Measurements from ENCODE around the gene RHOG.
A peak's percentile ranks its signal among the peaks of the same experiment; 100 is the strongest.
"Not testable (repeated sequence)": the region's sequence is repeated elsewhere in the genome, so short reads cannot be mapped to it uniquely, and the experiment has no call there.

The RHOG gene

DNA sequence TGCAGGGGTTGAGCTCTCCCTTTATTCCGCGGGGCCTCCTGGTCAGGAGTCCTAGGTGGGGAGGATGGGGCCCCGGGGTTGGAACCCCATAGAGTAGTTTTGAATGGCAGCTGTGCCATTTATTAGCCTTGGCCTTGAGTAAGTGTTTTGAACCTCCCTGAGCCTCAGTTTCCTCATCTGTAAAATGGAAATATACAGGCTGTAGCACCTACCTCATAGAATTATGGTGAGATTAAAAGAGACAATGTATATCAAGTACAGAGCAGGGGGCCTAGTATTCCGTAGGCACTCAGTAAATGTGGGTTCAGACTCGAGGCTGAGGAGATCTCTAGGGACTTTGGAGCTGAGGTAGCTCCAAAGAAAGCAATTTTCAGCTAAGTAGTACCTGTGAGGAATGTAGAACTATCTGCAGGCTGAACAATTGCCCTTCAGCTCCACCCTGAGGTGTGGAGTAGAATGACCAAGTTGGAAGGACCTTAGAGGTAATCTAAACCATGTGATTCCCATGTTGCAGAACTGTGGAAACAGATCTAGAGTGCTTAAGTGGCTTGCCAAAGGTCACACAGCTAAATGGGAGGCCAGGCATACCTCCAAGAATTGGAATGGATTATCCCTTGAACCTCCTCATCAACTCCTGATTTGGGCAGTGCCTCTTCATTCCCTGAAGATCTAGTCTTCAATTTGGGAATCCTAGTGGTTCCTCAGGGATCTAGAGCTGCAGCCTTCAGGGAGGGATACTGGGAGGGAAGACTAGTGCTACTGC lies 31.7 kb downstream of the RHOG start:
- peak; percentile 72 for DNase-seq (ENCODE audit: low spot score)

DNA sequence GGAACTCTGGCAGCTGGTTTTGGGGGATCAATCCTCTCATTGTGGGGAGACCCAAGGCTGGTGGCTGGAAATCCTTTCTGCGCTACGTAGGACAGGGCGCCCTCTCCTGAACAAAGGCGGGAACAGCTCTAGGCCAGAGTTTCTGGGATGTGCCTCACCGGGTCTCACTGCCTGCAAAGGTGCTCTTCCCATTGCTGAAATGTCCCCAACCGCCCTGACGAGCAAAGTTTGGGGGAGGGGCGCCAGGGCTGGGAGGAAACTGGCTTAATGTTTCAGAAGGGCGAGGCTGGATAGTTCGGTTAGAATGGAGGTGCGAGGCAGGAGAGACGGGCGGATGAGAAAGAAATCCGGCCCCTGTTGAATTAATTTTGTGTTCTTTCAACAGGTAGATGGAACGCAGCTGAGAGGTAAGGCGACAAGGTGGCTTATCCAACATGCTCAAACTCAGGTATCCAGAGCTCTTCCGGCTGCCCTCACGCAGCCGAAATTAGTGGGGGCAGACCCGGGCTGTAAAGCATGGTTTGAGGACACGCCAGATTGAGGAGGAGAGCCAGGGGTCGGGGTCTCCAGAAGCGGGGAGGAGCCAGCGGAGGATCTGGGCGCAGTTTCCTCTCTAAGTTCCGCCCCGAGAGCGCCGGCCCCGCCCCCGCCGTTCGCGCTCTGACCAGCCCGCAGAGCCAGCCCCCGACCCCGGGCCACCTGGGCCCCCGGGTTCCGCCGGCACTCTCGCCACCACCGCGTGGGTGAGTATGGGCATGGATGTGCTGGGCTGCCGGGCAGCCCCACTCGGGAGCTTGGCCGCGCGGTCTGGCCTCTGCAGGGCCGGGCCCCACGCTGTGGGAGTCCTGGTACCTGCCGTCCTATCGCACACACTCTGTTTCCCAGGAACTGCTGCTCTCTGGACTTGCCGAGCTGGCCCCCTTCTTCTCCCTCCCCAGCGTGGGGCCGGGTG lies 32.6 kb downstream of the RHOG start, which contains the start of gene PGAP2:
TSS of gene PGAP2 (plus strand) at position 652 of the 952 bp plus-strand sequence. CDS start 2,700 bp downstream, outside the sequence.
- peak; percentile 69 for DNase-seq (ENCODE audit: low spot score)

DNA sequence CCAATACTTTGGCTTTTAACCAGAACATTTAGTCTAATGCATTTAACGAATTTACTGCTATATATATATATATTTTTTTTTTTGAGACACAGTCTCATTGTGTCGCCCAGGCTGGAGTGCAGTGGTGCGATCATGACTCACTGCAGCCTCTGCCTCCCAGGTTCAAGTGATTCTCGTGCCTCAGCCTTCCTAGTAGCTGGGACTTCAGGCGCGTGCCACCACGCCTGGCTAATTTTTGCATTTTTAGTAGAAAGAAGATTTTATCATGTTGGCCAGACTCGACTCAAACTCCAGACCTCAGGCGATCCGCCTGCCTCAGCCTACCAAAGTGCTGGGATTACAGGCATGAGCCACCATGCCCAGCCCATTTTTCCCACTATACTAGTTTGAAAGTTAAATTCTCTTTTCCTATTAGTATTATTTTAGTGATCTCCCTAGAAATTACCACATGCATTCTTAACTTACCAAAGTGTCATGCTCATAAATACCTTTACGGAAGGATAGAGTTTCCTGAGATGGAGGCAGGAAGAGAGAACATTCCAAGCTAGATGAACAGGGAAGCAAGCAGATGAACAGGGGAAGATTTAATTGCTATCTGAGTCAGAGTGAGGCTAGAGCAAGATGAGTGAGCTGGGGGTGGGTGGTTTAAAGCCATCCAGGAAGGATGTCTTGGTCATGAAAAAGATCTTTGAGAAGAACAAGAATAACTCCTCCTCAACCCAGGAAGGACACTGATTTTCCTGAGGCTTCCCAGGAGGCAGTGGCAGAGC lies 36.8 kb downstream of the RHOG start:
- no peak for DNase-seq (ENCODE audit: low spot score)

DNA sequence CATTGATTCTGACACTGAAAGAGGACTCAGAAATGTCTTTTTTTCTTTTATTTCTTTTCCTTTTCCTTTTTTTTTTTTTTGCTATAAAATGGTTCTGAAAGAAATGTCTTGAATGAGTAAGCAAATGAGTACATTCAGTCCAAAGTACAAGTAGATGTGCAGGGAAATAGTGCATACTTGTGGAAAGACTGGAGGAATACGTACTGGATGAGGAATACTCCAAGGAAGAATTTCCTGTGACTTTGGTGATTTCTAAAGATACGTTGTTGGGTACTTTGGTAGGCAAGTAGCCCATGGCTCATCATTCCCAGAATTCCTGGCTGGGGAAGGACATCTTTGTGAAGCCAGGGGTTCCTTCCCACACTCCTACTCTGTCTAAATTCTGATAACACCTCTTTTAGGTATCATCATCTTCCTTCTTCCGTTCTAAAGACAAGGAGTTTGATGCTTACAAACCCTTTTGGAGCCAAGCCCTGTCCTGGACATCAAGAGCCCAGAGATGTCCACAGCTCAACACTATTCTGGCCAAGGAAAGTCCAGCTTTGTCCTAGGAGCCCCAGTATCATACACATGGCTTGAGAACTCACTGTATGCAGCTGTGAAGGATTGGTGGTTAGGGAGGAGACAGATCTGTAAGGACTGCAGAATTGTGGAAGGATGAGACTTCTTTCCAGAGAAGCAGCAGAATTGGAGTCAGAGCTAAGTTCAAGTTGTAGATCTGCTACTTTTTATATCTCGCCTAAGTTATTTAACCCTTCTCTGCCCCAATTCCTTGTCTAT lies 38.6 kb downstream of the RHOG start:
- DNase-seq (ENCODE audit: low spot score) = no peak

DNA sequence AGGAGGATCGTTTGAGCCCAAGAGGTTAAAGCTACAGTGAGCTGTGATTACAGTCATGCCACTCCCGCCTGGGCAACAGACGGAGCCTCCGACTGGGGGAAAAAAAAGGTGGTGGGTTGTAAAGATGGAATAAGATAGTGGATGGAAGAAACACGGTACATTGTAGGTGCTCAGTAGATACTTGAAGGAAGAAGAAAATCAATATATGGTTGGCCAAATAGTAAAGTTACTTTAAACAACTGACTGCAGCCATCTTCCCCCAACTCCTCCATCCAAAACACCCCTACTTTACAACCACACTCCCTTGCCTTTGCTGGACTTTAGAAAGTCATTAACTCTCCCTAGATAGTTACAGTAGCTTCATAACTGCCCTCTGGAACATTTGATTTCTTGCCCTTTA lies 40.9 kb downstream of the RHOG start:
- DNase-seq (ENCODE audit: low spot score) = no peak

DNA sequence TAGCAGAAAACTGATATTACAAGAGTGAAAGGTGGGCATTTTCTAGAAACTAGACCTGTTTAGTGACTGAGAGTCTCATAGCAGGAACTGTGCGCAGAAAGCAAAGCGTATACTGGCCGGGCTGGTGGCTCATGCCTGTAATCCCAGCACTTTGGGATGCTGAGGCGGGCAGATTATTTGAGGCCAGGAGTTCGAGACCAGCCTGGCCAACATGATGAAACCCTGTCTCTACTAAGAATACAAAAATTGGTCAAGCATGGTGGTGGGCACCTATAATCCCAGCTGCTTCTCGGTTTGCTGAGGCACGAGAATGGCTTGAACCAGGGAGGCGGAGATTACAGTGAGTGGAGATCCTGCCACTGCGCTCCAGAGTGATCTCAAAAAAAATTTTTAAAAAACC lies 41.6 kb downstream of the RHOG start:
- DNase-seq (ENCODE audit: low spot score) = no peak

DNA sequence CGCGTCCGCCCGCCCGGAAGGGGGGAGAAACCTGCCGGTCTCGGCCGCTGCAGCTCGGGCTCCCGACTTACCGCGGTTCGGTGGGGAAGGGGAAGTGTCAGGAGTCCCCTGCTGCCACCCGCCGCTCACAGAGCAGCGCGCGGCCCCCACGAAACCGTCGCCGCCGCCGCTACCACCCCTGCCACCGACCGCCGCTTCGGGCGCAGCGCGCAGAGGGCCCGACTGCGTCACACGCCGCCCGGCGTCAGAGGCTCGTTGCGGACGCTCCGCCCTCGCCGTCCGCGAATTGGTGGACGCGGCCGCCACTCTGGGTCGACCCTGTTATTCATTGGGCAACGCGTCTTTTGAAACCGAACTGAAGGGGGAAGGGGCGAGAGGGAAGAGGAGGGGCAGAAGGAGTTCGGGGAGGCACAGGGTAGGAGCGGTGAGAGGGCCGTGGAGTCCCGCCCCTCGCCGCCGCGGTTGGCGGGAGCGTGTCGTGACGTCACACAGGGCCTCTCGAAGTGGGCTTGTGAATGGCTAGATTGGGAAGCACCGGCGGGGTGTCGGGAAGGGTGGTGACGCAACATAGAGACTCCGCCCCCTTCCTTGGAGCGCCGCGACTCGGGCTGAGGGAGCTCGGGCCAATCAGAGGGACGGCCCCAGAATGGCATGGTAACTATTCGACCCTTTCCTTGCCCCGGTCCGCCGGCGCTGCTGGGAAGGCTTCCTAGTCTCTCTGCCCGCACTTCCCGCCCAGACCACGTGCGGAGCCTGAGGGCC lies 43.2 kb downstream of the RHOG start, which contains the start of gene NUP98:
TSS of gene NUP98 (minus strand) at position 226 of the 762 bp plus-strand sequence. CDS start 15,437 bp downstream, outside the sequence.
- DNase-seq (ENCODE audit: low spot score) = peak; percentile 89

DNA sequence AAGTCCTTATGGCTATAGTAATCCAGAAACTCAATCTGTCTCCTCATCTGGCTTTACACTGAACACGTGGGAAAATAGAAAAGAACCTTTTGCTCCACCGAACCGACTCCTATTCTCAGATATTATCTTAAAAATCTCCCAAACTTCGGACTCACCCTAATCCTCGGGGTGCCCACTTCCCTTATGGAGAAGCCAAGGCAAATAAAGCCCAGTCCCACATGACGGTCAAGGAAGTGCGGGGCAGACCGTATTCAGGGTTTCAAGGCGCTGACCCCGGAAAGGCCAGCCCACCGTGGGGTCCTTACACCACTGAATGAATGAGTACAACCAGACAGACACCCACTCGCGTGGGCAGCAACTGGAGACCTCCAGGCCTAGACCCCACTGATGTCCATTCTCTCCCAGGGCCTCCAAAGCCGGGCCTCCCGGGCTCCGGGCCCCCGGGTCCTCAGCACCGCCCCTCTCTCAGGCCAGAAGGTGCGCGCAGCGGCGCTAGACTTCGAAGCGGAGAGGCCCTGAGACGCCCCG lies 43.9 kb downstream of the RHOG start:
- peak; percentile 33 for DNase-seq (ENCODE audit: low spot score)

DNA sequence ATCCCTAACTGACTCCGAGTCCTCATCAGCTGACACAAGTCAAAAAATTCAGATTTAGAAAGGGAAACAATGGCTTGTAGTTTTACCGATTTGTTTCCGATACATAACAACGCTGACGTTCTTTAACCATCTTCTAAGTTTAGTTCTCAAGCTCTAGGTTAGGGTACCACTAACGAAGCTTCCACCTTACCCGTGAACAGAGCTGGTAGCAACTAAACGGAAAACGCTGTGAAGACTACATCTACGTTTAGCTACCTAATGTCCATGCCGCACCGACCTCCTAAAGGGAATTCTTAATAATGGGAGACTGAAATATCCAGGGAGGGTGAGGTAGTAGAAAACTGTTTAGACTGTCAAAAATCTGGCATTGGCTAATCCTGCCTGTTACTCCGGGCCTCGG lies 44.4 kb downstream of the RHOG start:
- DNase-seq (ENCODE audit: low spot score) = no peak

DNA sequence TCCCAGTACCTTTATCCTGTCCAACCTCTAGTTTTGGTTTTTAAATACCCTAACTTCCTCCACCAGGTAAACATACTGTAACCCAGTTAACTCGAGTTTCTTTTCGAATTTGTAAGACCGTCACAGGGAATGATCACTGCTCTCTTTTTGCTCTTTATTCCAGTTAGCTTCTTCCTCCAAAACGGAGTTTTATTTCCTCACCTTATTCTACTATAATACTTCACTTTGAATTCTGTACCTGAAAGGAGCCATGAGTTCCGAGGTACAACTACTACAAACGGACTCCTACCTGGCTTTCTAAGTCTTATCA lies 44.8 kb downstream of the RHOG start:
- no peak for DNase-seq (ENCODE audit: low spot score)

DNA sequence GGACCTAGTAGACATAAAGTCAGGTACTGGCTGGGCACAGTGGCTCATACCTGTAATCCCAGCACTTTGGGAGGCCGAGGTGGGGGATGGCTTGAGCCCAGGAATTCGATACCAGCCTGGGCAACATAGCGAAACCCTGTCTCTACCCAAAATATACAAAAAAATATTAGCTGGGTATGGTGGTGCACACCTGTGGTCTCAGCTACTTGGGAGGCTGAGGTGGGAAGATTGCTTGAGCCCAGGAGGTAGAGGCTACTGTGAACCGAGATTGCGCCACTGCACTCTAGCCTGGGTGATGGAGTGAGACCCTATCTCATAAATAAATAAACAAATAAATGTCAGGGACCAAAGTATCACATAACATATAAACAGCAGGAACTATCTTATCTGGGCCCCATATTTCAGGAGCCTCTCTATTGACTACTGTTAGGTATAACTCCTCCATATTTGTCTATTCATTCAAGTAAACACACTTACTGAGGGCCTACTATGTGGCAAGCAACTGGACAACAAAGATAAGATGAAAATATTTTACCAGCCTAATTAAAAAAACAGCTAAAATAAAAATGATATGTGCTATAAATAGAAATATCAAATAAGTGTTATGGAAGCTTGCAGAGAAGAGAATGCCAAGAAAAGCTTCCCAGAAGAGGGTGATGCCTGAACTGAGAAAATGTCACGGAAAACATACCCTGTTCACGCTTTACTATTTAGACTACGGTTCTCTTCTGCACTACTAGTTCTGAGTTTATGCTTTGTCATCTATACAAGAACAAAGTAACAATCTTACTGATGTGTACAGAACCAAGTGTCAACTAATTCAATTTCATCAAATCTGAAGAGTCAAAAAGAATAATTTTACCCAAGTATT lies 45.4 kb downstream of the RHOG start:
- DNase-seq (ENCODE audit: low spot score) = no peak

DNA sequence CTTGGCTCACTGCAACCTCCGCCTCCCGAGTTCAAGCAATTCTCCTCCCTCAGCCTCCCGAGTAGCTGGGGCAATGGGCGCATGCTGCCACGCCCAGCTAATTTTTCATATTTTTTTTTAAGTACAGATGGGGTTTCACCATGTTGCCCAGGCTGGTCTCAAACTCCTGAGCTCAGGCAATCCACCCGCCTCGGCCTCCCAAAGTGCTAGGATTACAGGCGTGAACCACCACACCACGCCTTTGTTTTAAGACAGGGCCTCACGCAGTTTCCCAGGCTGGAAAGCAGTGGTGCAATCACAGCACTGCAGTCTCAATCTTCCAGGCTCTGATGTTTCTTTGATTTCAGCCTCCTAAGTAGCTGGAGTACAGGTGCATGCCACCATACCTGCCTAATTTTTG lies 46.4 kb downstream of the RHOG start:
- not testable (repeated sequence) for DNase-seq (ENCODE audit: low spot score)

DNA sequence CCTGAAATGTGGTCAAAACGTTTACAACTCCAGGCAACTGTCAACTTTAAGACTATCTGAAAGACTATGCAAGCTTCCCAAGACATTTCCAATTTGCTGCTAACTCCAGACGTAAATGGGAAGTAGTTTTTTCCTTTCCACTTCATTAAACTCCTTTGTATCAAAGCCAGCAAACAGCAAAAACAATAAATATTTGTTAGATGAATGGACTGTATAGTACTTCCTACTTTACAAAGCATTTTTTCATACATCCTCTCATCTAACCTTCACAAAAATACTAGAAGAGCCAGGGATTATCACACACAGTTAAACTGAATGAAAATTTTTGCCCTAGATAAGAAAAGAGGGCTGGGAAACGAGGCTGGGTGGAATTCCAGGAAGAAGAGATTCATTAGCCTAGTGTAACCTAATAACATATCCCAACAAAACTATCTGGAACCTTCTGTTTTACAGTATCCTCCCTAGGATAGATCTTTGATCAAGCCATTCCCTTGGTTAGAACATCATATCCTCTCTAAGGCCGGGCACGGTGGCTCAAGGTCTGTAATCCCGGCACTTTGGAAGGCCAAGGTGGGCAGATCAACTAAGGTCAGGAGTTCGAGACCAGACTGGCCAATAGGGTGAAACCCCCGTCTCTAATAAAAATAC lies 53.9 kb downstream of the RHOG start:
- no peak for DNase-seq (ENCODE audit: low spot score)

DNA sequence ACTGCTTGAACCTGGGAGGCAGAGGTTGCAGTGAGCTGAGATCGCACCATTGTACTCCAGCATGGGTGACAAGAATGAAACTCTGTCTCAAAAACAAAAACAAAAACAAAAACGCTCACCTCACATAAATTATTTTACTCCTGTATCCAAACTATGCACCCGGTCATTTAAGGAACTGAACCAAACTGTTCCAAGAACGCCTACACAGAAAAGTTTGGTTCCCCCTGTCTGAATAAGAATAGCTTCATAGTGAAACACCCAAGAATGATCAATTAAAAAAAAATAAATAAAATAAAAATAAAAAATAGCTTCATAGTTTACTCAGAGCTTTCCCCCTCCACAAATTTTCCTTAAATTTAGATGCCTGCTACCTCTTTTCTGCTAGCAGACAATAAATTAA lies 57.1 kb downstream of the RHOG start:
- DNase-seq (ENCODE audit: low spot score) = no peak

DNA sequence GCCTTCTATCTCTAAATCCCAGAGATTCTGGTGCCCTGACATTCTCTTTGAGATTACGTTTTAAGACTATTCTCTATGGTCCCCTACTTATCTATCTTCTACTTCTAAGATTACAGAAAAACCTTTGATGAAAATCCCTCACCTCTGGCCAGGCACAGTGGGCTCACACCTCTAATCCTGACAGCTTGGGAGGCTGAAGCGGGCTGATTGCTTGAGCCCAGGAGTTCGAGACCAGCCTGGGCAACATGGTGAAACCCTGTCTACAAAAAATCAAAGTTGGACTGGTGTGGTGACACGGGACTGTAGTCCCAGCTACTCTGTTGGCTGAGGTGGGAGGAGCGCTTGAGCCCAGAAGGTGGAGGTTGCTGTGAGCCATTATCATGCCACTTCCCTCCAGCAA lies 57.8 kb downstream of the RHOG start:
- no peak for DNase-seq (ENCODE audit: low spot score)

DNA sequence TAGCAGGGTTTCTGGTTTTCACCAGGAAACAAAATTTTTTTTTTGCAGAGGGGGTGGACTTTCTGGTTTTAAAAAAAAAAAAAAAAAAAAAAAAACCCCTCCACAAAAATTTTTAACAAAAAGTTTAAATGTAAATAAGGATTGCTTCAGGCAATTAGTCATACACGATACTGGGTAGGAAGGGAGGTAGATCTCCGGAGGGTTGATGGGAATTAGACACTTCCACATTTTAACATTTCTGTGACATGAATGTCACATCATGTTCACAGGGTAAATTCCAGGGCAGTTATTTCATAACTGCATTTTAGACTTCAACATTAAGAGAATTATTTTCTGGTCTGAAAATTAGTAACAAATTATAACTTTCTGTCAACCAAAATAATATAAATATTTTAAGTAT lies 59.3 kb downstream of the RHOG start:
- no peak for DNase-seq (ENCODE audit: low spot score)
